ENCODE results near the gene COL18A1.

The COL18A1 gene

GRCh38 chr21:45406801-45407628, 2.0 kb downstream of the COL18A1 start:
- no peak for TF ChIP-seq CTCF (IDR thresholded peaks at IDR 0.05; ENCODE audit: insufficient read depth, low read length, missing control alignments)
- no peak for DNase-seq (ENCODE audit: low read depth, low spot score)
- POLR2A ChIA-PET = no interaction called here
- no peak overlapping the region for H3K4me3 ChIP-seq (ENCODE audit: low read depth, low read length)
- CTCF ChIA-PET = interaction anchor here (0.9 to 2.0 kb wide), 8 partner anchors 11 to 266 kb away, joined by 3 to 10 read pairs (median 5); no protein-coding TSS in a partner anchor

GRCh38 chr21:45407629-45408247, 2.8 kb downstream of the COL18A1 start:
- CTCF ChIA-PET = interaction anchor here (1.2 to 2.0 kb wide), 6 partner anchors 10 to 267 kb away, joined by 4 to 10 read pairs (median 5); no protein-coding TSS in a partner anchor
- POLR2A ChIA-PET = no interaction called here
- TF ChIP-seq CTCF (IDR thresholded peaks at IDR 0.05; ENCODE audit: insufficient read depth, low read length, missing control alignments) = no peak
- H3K4me3 ChIP-seq (ENCODE audit: low read depth, low read length) = no peak overlapping the region
- DNase-seq (ENCODE audit: low read depth, low spot score) = no peak

GRCh38 chr21:45408271-45408791, 3.4 kb downstream of the COL18A1 start:
- no peak for TF ChIP-seq CTCF (IDR thresholded peaks at IDR 0.05; ENCODE audit: insufficient read depth, low read length, missing control alignments)
- no peak for DNase-seq (ENCODE audit: low read depth, low spot score)
- CTCF ChIA-PET = interaction anchor here (2.0 kb wide), 1 partner anchor 9 kb away, joined by 5 read pairs; no protein-coding TSS in a partner anchor
- POLR2A ChIA-PET = no interaction called here
- no peak overlapping the region for H3K4me3 ChIP-seq (ENCODE audit: low read depth, low read length)

- no peak overlapping the region for H3K4me3 ChIP-seq (ENCODE audit: low read depth, low read length)
- ChIA-PET POLR2A (no interaction called here), CTCF (no interaction called here)
- TF ChIP-seq CTCF (IDR thresholded peaks at IDR 0.05; ENCODE audit: insufficient read depth, low read length, missing control alignments) = no peak
- DNase-seq (ENCODE audit: low read depth, low spot score) = no peak
Measured at GRCh38 chr21:45408801-45409261, 3.9 kb downstream of the COL18A1 start.

- DNase-seq (ENCODE audit: low read depth, low spot score) = no peak
- CTCF ChIA-PET = interaction anchor here (0.9 to 1.1 kb wide), 2 partner anchors 8 to 23 kb away, joined by 3 read pairs; no protein-coding TSS in a partner anchor
- POLR2A ChIA-PET = no interaction called here
- H3K4me3 ChIP-seq (ENCODE audit: low read depth, low read length) = no peak overlapping the region
- TF ChIP-seq CTCF (IDR thresholded peaks at IDR 0.05; ENCODE audit: insufficient read depth, low read length, missing control alignments) = no peak
Measured at GRCh38 chr21:45409466-45410150, 4.6 kb downstream of the COL18A1 start.

Data from AG04449 (cell line).